ENCODE data around the gene H19. TPM values are rescaled to one million over a fixed set of nuclear protein-coding genes. Genes with fewer than 3 reads are reported as not detected.

The H19 gene
- total and polyA plus RNA-seq, 4 donors = 194 to 16,780 (median 332) TPM

- TF ChIP-seq GABPA (IDR thresholded peaks at IDR 0.05 in 1 of 2, conservative IDR thresholded peaks at IDR 0.05 in 1 of 2) (no peak), RXRA (IDR thresholded peaks at IDR 0.05) (no peak), CTCF (IDR thresholded peaks at IDR 0.05; ENCODE audit: low read depth, low read length, missing input control) (no peak), HNF4G (IDR thresholded peaks at IDR 0.05) (no peak), ATF3 (IDR thresholded peaks at IDR 0.05) (no peak), RAD21 (IDR thresholded peaks at IDR 0.05) (no peak), EGR1 (IDR thresholded peaks at IDR 0.05; ENCODE audit: low read depth in 2 of 2) (no peak), FOXA1 (IDR thresholded peaks at IDR 0.05) (no peak), ZBTB33 (IDR thresholded peaks at IDR 0.05) (no peak), MAX (IDR thresholded peaks at IDR 0.05) (no peak), TAF1 (conservative IDR thresholded peaks at IDR 0.05) (no peak), JUND (IDR thresholded peaks at IDR 0.05) (no peak), SP1 (IDR thresholded peaks at IDR 0.05) (no peak), FOXA2 (IDR thresholded peaks at IDR 0.05) (no peak), REST (IDR thresholded peaks at IDR 0.05) (no peak), NR2F2 (IDR thresholded peaks at IDR 0.05) (no peak), YY1 (IDR thresholded peaks at IDR 0.05) (no peak)
- no CpG with 5 or more reads among the region's 13 CpGs for WGBS
- Histone ChIP-seq H3K36me3 (ENCODE audit: control insufficient read depth in 4 of 4, insufficient read depth in 3 of 4, low read depth in 1 of 4, low read length in 3 of 4) (no peaks in the 10 kb centered on the region), H3K27ac (ENCODE audit: low read depth in 1 of 2, low read length in 2 of 2) (no peak overlapping the region), H3K27me3 (ENCODE audit: control insufficient read depth in 4 of 4, insufficient read depth in 4 of 4, low read length in 3 of 4) (no peaks in the 10 kb centered on the region), H3K9me3 (ENCODE audit: control insufficient read depth in 4 of 4, low read length in 3 of 4) (no peaks in the 10 kb centered on the region), H3K9ac (ENCODE audit: low read depth in 1 of 2, low read length in 2 of 2) (no peak overlapping the region), H3K4me1 (ENCODE audit: control insufficient read depth in 4 of 4, insufficient read depth in 4 of 4, low read length in 3 of 4) (no peaks in the 10 kb centered on the region), H3K4me3 (ENCODE audit: low read depth in 1 of 3, low read length in 3 of 3) (no peak overlapping the region)
- DNase-seq (ENCODE audit: low spot score) = no peak
Measured at GRCh38 chr11:2004466-2004865, 6.8 kb upstream of the H19 start.

- DNase-seq (ENCODE audit: low spot score) = no peak
- Histone ChIP-seq H3K27ac (ENCODE audit: low read depth in 1 of 2, low read length in 2 of 2) (no peak overlapping the region), H3K36me3 (ENCODE audit: control insufficient read depth in 4 of 4, insufficient read depth in 3 of 4, low read depth in 1 of 4, low read length in 3 of 4) (no peaks in the 10 kb centered on the region), H3K9me3 (ENCODE audit: control insufficient read depth in 4 of 4, low read length in 3 of 4) (no peaks in the 10 kb centered on the region), H3K27me3 (ENCODE audit: control insufficient read depth in 4 of 4, insufficient read depth in 4 of 4, low read length in 3 of 4) (no peaks in the 10 kb centered on the region), H3K4me1 (ENCODE audit: control insufficient read depth in 4 of 4, insufficient read depth in 4 of 4, low read length in 3 of 4) (no peaks in the 10 kb centered on the region), H3K4me3 (ENCODE audit: low read depth in 1 of 3, low read length in 3 of 3) (no peak overlapping the region), H3K9ac (ENCODE audit: low read depth in 1 of 2, low read length in 2 of 2) (no peak overlapping the region)
- no CpG with 5 or more reads among the region's 19 CpGs for WGBS
- TF ChIP-seq TAF1 (conservative IDR thresholded peaks at IDR 0.05) (no peak), ATF3 (IDR thresholded peaks at IDR 0.05) (no peak), GABPA (IDR thresholded peaks at IDR 0.05 in 1 of 2, conservative IDR thresholded peaks at IDR 0.05 in 1 of 2) (no peak), FOXA2 (IDR thresholded peaks at IDR 0.05) (no peak), ZBTB33 (IDR thresholded peaks at IDR 0.05) (no peak), NR2F2 (IDR thresholded peaks at IDR 0.05) (no peak), HNF4A (conservative IDR thresholded peaks at IDR 0.05) (no peak), REST (IDR thresholded peaks at IDR 0.05) (no peak), FOXA1 (IDR thresholded peaks at IDR 0.05) (no peak)
Measured at GRCh38 chr11:2002807-2003206, 5.2 kb upstream of the H19 start.
